HG03045 (cell line): Measurements from ENCODE around the gene KRT82.

Experiments used
- ATAC-seq: cut with Tn5 transposase; IDR thresholded peaks from one replicate; pipeline ENCODE4 v1.9.1; 2021; ENCODE audit warnings: mild to moderate bottlenecking, moderate library complexity; ENCODE audit not compliant: unreplicated experiment

Gene KRT82

DNA sequence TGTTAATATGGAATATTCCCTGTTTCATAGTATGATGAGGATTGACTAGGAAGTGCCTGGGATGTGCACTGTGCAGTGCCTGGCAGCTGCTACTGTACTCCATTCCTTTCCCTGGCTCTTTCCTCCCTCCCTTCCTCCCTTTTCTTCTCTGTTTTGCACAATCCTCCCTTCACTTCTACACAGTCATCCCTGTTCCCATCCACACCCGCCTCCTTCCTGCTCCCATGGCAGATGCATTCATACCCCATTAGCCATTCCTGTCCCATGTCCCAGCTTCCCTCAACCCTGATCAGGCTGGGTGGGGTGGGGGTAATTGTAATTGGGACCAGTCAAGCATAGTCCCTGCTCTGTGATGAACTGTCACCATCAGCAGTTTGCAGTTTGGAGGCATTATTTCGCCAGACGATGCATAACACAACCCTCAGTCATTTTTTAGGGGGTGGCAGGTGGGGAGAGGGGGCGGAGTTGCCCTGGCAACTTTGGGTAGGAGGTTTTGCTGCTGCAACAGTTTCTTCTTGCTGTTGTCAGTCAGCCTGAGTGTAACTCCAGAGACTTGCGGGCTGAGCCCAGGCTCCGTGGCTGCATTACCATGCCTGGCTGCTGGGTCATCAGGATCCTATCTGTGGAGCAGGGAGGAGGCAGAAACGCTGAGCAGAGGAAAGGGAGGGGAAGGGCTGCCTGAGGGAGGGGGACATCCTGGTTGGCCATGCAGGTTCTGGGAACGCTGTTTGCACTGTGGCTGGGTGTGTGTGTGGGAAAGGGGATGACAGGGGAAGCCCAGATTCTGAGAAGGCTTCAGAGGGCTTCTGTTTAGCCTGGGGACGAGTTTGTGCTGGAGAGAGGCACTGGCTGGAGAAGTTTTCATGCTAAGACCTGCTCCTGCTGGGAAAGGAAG is 16.6 kb downstream of the KRT82 start:
- ATAC-seq = no peak

DNA sequence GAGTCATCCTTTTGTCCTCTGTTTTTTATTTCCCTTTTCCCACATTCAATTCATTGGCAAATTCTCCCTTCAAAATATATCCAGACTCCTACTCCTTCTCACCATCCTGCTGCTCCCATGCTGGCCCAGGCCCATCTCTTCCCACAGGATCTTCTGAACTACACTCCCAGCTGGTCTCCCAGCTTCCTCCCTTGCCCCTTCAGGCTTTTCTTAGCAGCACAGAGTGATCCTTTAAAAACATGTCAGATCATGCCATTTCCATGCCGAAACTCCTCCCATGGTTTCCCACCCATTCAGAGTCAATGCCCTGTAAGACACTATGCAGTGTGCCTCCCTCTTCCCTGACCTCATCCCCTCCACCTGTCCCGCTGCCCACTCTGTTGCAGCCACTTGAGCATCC is 18.3 kb downstream of the KRT82 start:
- ATAC-seq = no peak

DNA sequence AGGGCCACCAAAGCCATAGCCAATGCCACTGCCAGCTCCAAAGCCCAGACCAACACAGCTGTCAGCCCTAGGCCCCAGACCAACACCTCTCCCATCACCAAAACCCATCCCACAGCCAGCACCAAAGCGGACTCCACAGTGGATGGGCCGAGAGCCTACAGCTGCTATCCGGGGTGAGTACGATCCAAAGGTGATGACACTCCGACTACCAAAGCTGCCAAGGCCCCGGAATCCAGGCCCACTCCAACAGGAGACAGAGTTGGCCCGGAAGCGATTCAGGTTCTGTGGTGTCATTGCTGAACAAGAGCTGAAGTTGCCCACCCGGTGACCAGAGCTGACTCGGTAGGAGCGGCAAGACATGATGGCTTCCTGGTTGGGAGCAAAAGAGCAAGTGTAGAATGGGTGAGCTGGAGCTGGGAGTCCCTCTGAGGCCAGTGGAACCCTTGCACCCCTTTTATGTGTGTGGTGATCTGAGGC is 20.9 kb downstream of the KRT82 start, which contains the start of gene KRT84:
KRT84 (minus strand) TSS at position 427 of the 477 bp plus-strand sequence; CDS start at position 360, 67 bp downstream.
- ATAC-seq = no peak

GRCh38 chr12:52383331-52383730 is 22.8 kb downstream of the KRT82 start:
- ATAC-seq = no peak

GRCh38 chr12:52382854-52383253 is 23.3 kb downstream of the KRT82 start:
- no peak for ATAC-seq

- ATAC-seq = no peak
Observed at GRCh38 chr12:52381206-52381605, 24.9 kb downstream of the KRT82 start.

DNA sequence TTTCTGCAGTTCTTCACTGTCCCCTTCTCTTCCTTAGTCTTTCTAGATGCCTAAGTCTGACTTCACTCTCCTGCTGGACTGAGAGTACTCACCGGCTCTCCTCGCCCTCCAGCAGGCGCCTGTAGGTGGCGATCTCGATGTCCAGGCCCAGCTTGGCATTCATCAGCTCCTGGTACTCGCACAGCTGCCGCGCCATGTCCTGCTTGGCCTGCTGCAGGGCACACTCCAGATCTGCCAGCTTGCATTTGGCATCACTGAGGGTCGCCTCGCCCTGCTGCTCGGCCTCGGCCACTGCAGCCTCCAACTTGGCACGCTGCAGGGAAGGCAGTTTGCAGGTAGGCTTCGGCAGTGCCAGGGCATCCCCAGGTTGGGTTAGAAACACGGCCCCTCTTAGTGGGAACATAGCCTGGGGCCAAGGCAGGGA is 25.9 kb downstream of the KRT82 start:
- ATAC-seq = no peak

- ATAC-seq = no peak
Observed at GRCh38 chr12:52379536-52379935, 26.6 kb downstream of the KRT82 start.

- no peak for ATAC-seq
Observed at GRCh38 chr12:52378091-52378490, 28.0 kb downstream of the KRT82 start.

GRCh38 chr12:52377266-52377665 is 28.9 kb downstream of the KRT82 start:
- no peak for ATAC-seq

- ATAC-seq = no peak
Observed at GRCh38 chr12:52372216-52373154, 33.6 kb downstream of the KRT82 start.

- no peak for ATAC-seq
Observed at GRCh38 chr12:52371716-52372115, 34.4 kb downstream of the KRT82 start.

GRCh38 chr12:52370926-52371608 is 35.1 kb downstream of the KRT82 start:
- ATAC-seq = no peak

DNA sequence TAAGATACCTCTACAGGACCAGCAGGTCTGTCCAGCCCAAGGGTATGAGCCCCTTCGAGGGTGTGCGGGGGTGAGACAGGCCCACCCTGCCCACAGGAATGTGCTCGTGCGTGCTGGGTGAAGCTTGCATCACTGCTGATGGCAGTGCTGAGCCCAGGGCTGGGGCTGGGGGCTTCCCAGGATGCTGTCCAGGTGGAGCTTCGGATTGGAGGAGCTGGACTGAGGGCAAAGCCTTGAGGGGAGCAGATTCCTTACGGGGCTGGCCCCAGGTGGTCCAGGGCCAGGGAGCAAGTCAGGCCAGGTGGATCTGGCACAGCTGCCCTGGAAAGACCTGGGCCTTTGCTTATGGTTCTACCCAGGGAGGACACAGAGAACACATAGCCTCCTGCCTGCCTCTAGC is 36.3 kb downstream of the KRT82 start:
- no peak for ATAC-seq

DNA sequence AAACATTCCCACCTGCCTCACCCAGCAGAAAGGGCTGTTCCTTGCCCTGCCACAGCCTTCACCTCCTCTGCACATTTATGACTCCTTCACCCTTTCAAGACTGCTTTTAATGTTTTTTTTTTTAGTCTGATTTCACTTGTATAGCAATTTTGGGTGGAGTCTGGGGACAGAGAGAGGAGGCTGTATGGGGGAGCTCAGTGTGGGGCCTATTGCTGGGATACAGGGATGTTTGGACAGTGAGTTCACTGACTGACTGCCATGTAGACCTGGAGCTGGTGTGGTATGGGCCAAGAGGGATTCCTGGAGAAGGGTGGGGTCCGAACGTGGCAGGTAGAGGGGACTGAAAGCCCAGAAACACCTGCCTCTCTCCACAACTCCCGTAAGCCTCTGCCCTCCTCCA is 36.9 kb downstream of the KRT82 start:
- no peak for ATAC-seq

- no peak for ATAC-seq
Observed at GRCh38 chr12:52368508-52368907, 37.6 kb downstream of the KRT82 start.

- ATAC-seq = no peak
Observed at GRCh38 chr12:52367876-52368275, 38.3 kb downstream of the KRT82 start.

DNA sequence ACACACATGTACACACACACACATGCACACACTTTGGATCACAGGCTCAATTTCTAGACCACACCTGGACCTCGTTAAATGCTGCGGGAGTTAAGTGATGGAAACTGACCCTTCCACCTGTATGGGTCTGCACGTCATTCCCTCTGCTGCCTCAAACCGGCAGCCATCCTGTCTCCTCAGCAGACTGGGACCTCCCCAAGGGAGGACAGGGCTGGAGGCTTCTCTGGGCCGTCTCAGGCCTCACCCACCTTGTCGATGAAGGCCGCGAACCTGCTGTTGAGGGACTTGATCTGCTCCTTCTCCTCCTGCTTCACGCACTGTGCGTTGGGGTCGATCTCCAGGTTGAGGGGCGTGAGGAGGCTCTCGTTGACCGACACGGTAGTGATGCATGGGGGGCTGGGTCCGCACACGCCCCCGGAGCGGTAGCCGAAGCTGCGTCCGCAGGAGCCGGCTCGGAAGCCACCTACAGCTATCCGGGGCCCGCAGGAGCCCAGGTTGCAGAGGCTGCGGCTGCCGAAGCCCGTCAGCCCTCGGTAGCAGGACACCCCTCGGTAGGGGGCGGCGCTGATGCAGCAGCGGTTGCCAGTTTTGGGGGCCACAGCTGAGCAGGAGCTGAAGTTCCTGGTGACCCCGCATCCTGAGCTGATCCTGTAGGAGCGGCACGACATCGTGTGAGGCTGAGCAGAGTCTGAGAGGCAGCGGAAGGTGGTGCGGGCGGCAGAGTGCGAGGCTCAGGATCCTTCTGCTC is 39.2 kb downstream of the KRT82 start, which contains the start of gene KRT85:
KRT85 (minus strand) TSS at position 744 of the 748 bp plus-strand sequence; CDS start at position 668, 76 bp downstream.
- ATAC-seq = no peak

GRCh38 chr12:52364901-52365489 is 41.1 kb downstream of the KRT82 start:
- no peak for ATAC-seq

- ATAC-seq = no peak
Observed at GRCh38 chr12:52364061-52364460, 42.1 kb downstream of the KRT82 start.
